GM23338 (cell line): ENCODE measurements around the gene TNFAIP6. TPM values are rescaled to one million over a fixed set of nuclear protein-coding genes. Genes with fewer than 3 reads are reported as not detected.
"Not testable (repeated sequence)": the region's sequence is repeated elsewhere in the genome, so short reads cannot be mapped to it uniquely, and the experiment has no call there.

ENCODE experiments used
- ATAC-seq: fragments of 200-7000 bp; cut with Tn5 transposase; 3 replicates; pipeline ENCODE4 v1.9.1; 2020
- DNase-seq: peaks from one replicate; pipeline ENCODE4 v3.0.0-alpha.2; 2015; ENCODE audit warnings: low spot score
- H2AFZ ChIP-seq: fragments of 200-600 bp; sonication (generic); 2 replicates; pipeline ENCODE4 v1.8.0; 2016; ENCODE audit warnings: antibody characterized with exemption, mild to moderate bottlenecking, moderate library complexity
- H3F3A ChIP-seq: fragments of 200-600 bp; sonication (generic); replicated peaks from 2 replicates; pipeline ENCODE4 v1.8.0; 2017; ENCODE audit warnings: antibody characterized with exemption, mixed run types, low read depth
- H3K27ac ChIP-seq: fragments of 200-600 bp; sonication (generic); 2 replicates; pipeline ENCODE4 v1.6.1; 2016; ENCODE audit warnings: low read depth
- H3K27me3 ChIP-seq: fragments of 200-600 bp; sonication (generic); 2 replicates; pipeline ENCODE4 v1.8.0; 2016; ENCODE audit warnings: mild to moderate bottlenecking, mixed run types, moderate library complexity; ENCODE audit not compliant: insufficient read depth
- H3K36me3 ChIP-seq: fragments of 200-600 bp; sonication (generic); 2 replicates; pipeline ENCODE4 v1.8.0; 2016; ENCODE audit warnings: mild to moderate bottlenecking; ENCODE audit not compliant: insufficient read depth
- H3K4me1 ChIP-seq: fragments of 200-600 bp; sonication (generic); 2 replicates; pipeline ENCODE4 v1.8.0; 2016; ENCODE audit warnings: mild to moderate bottlenecking, moderate library complexity; ENCODE audit not compliant: insufficient read depth
- H3K4me2 ChIP-seq: fragments of 200-600 bp; sonication (generic); 2 replicates; pipeline ENCODE4 v1.7.1; 2017; ENCODE audit warnings: mixed run types
- H3K4me3 ChIP-seq: fragments of 200-600 bp; sonication (generic); 2 replicates; pipeline ENCODE4 v1.6.1; 2016; ENCODE audit warnings: mixed run types
- H3K79me2 ChIP-seq: fragments of 200-600 bp; sonication (generic); replicated peaks from 2 replicates; pipeline ENCODE4 v1.8.0; 2017; ENCODE audit warnings: mild to moderate bottlenecking; ENCODE audit not compliant: insufficient read depth
- H3K9me2 ChIP-seq: fragments of 200-600 bp; sonication (generic); 2 replicates; pipeline ENCODE4 v1.8.0; 2017; ENCODE audit not compliant: insufficient read depth
- H4K20me1 ChIP-seq: fragments of 200-600 bp; sonication (generic); replicated peaks from 2 replicates; pipeline ENCODE4 v1.8.0; 2017; ENCODE audit warnings: mild to moderate bottlenecking; ENCODE audit not compliant: insufficient read depth
- H3K27ac Mint-ChIP-seq: 2 replicates; pipeline ENCODE4 v1.8.0; 2020; ENCODE audit warnings: inconsistent platforms, mild to moderate bottlenecking, moderate library complexity, mixed read lengths
- H3K27me3 Mint-ChIP-seq: 3 replicates; pipeline ENCODE4 v1.8.0; 2022; ENCODE audit warnings: low read depth, mild to moderate bottlenecking, moderate library complexity, mixed read lengths, inconsistent platforms; ENCODE audit not compliant: insufficient read depth, poor library complexity
- H3K36me3 Mint-ChIP-seq: 3 replicates; pipeline ENCODE4 v1.8.0; 2021; ENCODE audit warnings: low read depth, mild to moderate bottlenecking, inconsistent platforms, moderate library complexity, mixed read lengths
- H3K4me1 Mint-ChIP-seq: 3 replicates; pipeline ENCODE4 v1.8.0; 2020; ENCODE audit warnings: mild to moderate bottlenecking, inconsistent platforms, mixed read lengths
- H3K4me3 Mint-ChIP-seq: 3 replicates; pipeline ENCODE4 v1.8.0; 2021; ENCODE audit warnings: moderate library complexity, mild to moderate bottlenecking, inconsistent platforms, mixed read lengths
- H3K9me3 Mint-ChIP-seq: 3 replicates; pipeline ENCODE4 v1.8.0; 2020; ENCODE audit warnings: moderate library complexity, mild to moderate bottlenecking, inconsistent platforms, mixed read lengths
- CREB1 ChIP-seq: fragments of 250-450 bp; sonication (Bioruptor Pico); IDR thresholded peaks from 2 replicates; pipeline ENCODE4 v1.5.0; 2020; ENCODE audit warnings: low read depth, mild to moderate bottlenecking, moderate library complexity
- EZH2 ChIP-seq: fragments of 200-600 bp; sonication (generic); IDR thresholded peaks from one replicate; pipeline ENCODE4 v1.8.0; 2017; ENCODE audit warnings: antibody characterized with exemption, mild to moderate bottlenecking, low read depth; ENCODE audit not compliant: unreplicated experiment
- NANOG ChIP-seq: IDR thresholded peaks from 2 replicates; pipeline ENCODE4 v1.6.1; 2016; ENCODE audit warnings: antibody characterized with exemption, borderline replicate concordance
- STAT1 ChIP-seq: IDR thresholded peaks from one replicate; pipeline ENCODE4 v1.6.1; 2016; ENCODE audit warnings: antibody characterized with exemption; ENCODE audit not compliant: unreplicated experiment
- ZNF114 ChIP-seq: fragments of 250-450 bp; sonication (Bioruptor Pico); IDR thresholded peaks from 2 replicates; pipeline ENCODE4 v1.5.0; 2020; ENCODE audit warnings: mild to moderate bottlenecking, moderate library complexity
- ZNF331 ChIP-seq: fragments of 250-450 bp; sonication (Bioruptor Pico); IDR thresholded peaks from 2 replicates; pipeline ENCODE4 v1.5.0; 2020; ENCODE audit warnings: low read depth, mild to moderate bottlenecking, moderate library complexity
- polyA plus RNA-seq: library from polyadenylated mRNA; unstranded; fragments of >200 nt; fragmentation: Nextera tagmentation; extraction: Ambion mirVana; gene quantifications from 2 replicates; pipeline ENCODE4 v1.2.1, GENCODE V29; 2016
- total RNA-seq: library from RNA; depleted of rRNA; stranded (reverse); fragments of >200 nt; shearing (Covaris generic); gene quantifications from 2 replicates; pipeline ENCODE4 v1.2.3, GENCODE V29; 2014
- TF ChIP-seq, protein P1 (sequence below): IDR thresholded peaks from 2 replicates; pipeline ENCODE4 v1.6.1; 2016; ENCODE audit warnings: antibody characterized with exemption
- TF ChIP-seq, protein P2 (sequence below), 2 experiments: fragments of 200-600 bp in 1 of 2; sonication (generic) in 1 of 2; conservative IDR thresholded peaks; 2 replicates each; pipeline versions ENCODE4 v1.5.1 to v1.6.1; 2016 to 2017; ENCODE audit warnings: antibody characterized with exemption in 2 of 2, low read depth in 2 of 2, mild to moderate bottlenecking in 2 of 2, moderate library complexity in 1 of 2
- TF ChIP-seq, protein P3 (sequence below): fragments of 250-450 bp; sonication (Bioruptor Pico); IDR thresholded peaks from 2 replicates; pipeline ENCODE4 v1.5.0; 2020; ENCODE audit warnings: mild to moderate bottlenecking, moderate library complexity
- TF ChIP-seq, protein P4 (sequence below): IDR thresholded peaks from one replicate; pipeline ENCODE4 v1.6.1; 2018; ENCODE audit warnings: antibody characterized with exemption; ENCODE audit not compliant: unreplicated experiment

TNFAIP6 gene
- total and polyA plus RNA-seq, 2 experiments from 2014 or later, result 2.9 to 6.1 TPM

DNA sequence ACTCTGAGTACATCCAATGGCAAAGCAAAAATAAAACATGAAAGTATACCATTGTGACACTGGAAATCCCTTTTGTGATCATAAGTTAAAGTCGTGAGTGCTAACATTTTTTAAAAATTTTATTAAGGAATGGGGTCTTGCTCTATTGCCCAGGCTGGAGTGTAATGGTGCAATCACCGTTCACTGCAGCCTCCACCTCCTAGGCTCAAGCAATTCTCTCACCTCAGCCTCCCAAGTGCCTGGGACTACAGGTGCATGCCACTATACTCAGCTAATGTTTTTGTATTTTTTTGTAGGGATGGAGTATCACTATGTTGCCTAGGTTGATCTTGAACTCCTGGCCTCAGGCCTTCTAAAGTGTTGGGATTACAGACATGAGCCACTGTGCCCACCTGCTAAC, 14.3 kb upstream of the TNFAIP6 start:
- Mint-ChIP-seq H3K36me3 (peaks cover 14% of the 10 kb centered on the region; the same call in 2 of the 3 replicates), H3K4me1 (peaks cover 24% of the 10 kb centered on the region), H3K27me3 (no peaks in the 10 kb centered on the region), H3K4me3 (no peak overlapping the region), H3K9me3 (peaks cover 16% of the 10 kb centered on the region), H3K27ac (no peak overlapping the region)
- Histone ChIP-seq H3K4me3 (no peak overlapping the region), H4K20me1 (no peaks in the 10 kb centered on the region), H3K36me3 (no peaks in the 10 kb centered on the region), H3K4me1 (peaks cover 20% of the 10 kb centered on the region), H3F3A (no peaks in the 10 kb centered on the region), H3K79me2 (no peaks in the 10 kb centered on the region), H3K4me2 (no peak overlapping the region), H3K9me2 (no peaks in the 10 kb centered on the region), H3K27me3 (no peaks in the 10 kb centered on the region), H3K27ac (no peak overlapping the region), H2AFZ (no peak overlapping the region)
- ATAC-seq (no peak), DNase-seq (no peak)
- TF ChIP-seq ZNF331 (CRISPR knock-in tag) (no peak), STAT1 (no peak), NANOG (no peak), EZH2 (no peak), ZNF114 (CRISPR knock-in tag) (no peak), CREB1 (CRISPR knock-in tag) (no peak)
- TF ChIP-seq, protein P1, sequence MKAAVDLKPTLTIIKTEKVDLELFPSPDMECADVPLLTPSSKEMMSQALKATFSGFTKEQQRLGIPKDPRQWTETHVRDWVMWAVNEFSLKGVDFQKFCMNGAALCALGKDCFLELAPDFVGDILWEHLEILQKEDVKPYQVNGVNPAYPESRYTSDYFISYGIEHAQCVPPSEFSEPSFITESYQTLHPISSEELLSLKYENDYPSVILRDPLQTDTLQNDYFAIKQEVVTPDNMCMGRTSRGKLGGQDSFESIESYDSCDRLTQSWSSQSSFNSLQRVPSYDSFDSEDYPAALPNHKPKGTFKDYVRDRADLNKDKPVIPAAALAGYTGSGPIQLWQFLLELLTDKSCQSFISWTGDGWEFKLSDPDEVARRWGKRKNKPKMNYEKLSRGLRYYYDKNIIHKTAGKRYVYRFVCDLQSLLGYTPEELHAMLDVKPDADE, result no peak
- TF ChIP-seq, protein P2, sequence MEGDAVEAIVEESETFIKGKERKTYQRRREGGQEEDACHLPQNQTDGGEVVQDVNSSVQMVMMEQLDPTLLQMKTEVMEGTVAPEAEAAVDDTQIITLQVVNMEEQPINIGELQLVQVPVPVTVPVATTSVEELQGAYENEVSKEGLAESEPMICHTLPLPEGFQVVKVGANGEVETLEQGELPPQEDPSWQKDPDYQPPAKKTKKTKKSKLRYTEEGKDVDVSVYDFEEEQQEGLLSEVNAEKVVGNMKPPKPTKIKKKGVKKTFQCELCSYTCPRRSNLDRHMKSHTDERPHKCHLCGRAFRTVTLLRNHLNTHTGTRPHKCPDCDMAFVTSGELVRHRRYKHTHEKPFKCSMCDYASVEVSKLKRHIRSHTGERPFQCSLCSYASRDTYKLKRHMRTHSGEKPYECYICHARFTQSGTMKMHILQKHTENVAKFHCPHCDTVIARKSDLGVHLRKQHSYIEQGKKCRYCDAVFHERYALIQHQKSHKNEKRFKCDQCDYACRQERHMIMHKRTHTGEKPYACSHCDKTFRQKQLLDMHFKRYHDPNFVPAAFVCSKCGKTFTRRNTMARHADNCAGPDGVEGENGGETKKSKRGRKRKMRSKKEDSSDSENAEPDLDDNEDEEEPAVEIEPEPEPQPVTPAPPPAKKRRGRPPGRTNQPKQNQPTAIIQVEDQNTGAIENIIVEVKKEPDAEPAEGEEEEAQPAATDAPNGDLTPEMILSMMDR (conservative IDR thresholded peaks at IDR 0.05; ENCODE audit: low read depth in 2 of 2), result no peak
- TF ChIP-seq, protein P3, sequence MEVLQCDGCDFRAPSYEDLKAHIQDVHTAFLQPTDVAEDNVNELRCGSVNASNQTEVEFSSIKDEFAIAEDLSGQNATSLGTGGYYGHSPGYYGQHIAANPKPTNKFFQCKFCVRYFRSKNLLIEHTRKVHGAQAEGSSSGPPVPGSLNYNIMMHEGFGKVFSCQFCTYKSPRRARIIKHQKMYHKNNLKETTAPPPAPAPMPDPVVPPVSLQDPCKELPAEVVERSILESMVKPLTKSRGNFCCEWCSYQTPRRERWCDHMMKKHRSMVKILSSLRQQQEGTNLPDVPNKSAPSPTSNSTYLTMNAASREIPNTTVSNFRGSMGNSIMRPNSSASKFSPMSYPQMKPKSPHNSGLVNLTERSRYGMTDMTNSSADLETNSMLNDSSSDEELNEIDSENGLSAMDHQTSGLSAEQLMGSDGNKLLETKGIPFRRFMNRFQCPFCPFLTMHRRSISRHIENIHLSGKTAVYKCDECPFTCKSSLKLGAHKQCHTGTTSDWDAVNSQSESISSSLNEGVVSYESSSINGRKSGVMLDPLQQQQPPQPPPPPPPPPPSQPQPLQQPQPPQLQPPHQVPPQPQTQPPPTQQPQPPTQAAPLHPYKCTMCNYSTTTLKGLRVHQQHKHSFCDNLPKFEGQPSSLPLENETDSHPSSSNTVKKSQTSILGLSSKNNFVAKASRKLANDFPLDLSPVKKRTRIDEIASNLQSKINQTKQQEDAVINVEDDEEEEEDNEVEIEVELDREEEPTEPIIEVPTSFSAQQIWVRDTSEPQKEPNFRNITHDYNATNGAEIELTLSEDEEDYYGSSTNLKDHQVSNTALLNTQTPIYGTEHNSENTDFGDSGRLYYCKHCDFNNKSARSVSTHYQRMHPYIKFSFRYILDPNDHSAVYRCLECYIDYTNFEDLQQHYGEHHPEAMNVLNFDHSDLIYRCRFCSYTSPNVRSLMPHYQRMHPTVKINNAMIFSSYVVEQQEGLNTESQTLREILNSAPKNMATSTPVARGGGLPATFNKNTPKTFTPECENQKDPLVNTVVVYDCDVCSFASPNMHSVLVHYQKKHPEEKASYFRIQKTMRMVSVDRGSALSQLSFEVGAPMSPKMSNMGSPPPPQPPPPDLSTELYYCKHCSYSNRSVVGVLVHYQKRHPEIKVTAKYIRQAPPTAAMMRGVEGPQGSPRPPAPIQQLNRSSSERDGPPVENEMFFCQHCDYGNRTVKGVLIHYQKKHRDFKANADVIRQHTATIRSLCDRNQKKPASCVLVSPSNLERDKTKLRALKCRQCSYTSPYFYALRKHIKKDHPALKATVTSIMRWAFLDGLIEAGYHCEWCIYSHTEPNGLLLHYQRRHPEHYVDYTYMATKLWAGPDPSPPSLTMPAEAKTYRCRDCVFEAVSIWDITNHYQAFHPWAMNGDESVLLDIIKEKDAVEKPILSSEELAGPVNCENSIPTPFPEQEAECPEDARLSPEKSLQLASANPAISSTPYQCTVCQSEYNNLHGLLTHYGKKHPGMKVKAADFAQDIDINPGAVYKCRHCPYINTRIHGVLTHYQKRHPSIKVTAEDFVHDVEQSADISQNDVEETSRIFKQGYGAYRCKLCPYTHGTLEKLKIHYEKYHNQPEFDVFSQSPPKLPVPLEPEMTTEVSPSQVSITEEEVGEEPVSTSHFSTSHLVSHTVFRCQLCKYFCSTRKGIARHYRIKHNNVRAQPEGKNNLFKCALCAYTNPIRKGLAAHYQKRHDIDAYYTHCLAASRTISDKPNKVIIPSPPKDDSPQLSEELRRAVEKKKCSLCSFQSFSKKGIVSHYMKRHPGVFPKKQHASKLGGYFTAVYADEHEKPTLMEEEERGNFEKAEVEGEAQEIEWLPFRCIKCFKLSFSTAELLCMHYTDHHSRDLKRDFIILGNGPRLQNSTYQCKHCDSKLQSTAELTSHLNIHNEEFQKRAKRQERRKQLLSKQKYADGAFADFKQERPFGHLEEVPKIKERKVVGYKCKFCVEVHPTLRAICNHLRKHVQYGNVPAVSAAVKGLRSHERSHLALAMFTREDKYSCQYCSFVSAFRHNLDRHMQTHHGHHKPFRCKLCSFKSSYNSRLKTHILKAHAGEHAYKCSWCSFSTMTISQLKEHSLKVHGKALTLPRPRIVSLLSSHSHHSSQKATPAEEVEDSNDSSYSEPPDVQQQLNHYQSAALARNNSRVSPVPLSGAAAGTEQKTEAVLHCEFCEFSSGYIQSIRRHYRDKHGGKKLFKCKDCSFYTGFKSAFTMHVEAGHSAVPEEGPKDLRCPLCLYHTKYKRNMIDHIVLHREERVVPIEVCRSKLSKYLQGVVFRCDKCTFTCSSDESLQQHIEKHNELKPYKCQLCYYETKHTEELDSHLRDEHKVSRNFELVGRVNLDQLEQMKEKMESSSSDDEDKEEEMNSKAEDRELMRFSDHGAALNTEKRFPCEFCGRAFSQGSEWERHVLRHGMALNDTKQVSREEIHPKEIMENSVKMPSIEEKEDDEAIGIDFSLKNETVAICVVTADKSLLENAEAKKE (CRISPR knock-in tag), result no peak
- TF ChIP-seq, protein P4, sequence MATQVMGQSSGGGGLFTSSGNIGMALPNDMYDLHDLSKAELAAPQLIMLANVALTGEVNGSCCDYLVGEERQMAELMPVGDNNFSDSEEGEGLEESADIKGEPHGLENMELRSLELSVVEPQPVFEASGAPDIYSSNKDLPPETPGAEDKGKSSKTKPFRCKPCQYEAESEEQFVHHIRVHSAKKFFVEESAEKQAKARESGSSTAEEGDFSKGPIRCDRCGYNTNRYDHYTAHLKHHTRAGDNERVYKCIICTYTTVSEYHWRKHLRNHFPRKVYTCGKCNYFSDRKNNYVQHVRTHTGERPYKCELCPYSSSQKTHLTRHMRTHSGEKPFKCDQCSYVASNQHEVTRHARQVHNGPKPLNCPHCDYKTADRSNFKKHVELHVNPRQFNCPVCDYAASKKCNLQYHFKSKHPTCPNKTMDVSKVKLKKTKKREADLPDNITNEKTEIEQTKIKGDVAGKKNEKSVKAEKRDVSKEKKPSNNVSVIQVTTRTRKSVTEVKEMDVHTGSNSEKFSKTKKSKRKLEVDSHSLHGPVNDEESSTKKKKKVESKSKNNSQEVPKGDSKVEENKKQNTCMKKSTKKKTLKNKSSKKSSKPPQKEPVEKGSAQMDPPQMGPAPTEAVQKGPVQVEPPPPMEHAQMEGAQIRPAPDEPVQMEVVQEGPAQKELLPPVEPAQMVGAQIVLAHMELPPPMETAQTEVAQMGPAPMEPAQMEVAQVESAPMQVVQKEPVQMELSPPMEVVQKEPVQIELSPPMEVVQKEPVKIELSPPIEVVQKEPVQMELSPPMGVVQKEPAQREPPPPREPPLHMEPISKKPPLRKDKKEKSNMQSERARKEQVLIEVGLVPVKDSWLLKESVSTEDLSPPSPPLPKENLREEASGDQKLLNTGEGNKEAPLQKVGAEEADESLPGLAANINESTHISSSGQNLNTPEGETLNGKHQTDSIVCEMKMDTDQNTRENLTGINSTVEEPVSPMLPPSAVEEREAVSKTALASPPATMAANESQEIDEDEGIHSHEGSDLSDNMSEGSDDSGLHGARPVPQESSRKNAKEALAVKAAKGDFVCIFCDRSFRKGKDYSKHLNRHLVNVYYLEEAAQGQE, result no peak

DNA sequence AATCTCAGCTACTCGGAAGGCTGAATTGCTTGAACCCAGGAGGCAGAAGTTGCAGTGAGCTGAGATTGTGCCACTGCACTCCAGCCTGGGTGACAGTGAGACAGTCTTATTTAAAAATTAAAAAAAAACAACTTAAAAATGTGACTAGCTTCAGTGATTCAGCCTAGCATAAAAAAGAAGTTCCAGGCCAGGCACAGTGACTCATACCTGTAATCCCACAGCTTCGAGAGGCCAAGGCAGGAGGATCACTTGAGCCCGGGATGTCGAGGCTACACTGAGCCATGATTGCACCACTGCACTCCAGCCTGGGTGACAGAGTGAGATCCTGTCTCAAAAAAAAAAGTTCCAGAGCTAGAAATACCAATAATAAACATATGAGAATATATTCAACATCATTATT, 13.2 kb upstream of the TNFAIP6 start:
- H3K36me3 ChIP-seq, H3K4me2 ChIP-seq, DNase-seq, H3K4me3 ChIP-seq, H3K27me3 Mint-ChIP-seq, ATAC-seq, H2AFZ ChIP-seq, H3K27me3 ChIP-seq, H3K9me2 ChIP-seq, H3K27ac ChIP-seq, H3F3A ChIP-seq, H3K79me2 ChIP-seq, H3K4me3 Mint-ChIP-seq, H4K20me1 ChIP-seq, H3K27ac Mint-ChIP-seq: not testable (repeated sequence)
- Mint-ChIP-seq H3K36me3 (peaks cover 14% of the 10 kb centered on the region; the same call in 2 of the 3 replicates), H3K4me1 (peaks cover 15% of the 10 kb centered on the region), H3K9me3 (peaks cover 16% of the 10 kb centered on the region)
- H3K4me1 ChIP-seq, result peaks cover 13% of the 10 kb centered on the region
